Renal cortex interstitium (tissue), 11 donors: ENCODE results near the gene ZNF774. TPM values are rescaled to one million over a fixed set of nuclear protein-coding genes. Genes with fewer than 3 reads are reported as not detected.

Experiments used
- DNase-seq, 11 donors: peaks; one replicate each; pipeline ENCODE4 v3.0.0-alpha.2; 2013; ENCODE audit warnings: low read depth in 9 of 11, low spot score in 4 of 11; ENCODE audit errors: extremely low read depth in 1 of 11
- polyA plus RNA-seq, 3 donors: library from polyadenylated mRNA; unstranded; fragments of 120-200 nt; gene quantifications; one replicate each; pipeline ENCODE4 v1.2.1, GENCODE V29; 2013; ENCODE audit not compliant: insufficient read length in 3 of 3

The ZNF774 gene
- polyA plus RNA-seq, 3 donors = 4.0 to 5.1 (median 4.6) TPM

GRCh38 chr15:90381515-90381914, 29.4 kb downstream of the ZNF774 start:
- DNase-seq = no peak

DNA sequence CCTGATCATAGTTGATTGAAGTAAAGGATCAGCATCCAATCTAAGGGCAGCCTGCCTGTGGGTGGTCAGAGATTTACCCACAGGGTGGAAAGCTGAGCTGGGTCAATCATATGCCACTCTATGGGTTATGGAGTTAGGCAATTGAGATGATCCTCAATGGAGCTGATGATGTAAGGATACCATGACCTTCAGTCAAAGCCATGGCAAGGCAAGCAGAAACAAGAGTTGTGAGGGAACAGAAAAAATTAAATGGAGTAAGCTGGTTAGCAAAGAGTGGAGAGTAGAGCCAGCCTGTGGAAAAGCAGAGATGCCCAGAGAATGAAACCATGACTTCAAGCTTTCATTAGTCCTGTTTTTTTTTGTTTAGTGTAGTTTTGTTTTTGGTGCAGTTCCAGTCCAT, 30.2 kb downstream of the ZNF774 start:
- no peak for DNase-seq

DNA sequence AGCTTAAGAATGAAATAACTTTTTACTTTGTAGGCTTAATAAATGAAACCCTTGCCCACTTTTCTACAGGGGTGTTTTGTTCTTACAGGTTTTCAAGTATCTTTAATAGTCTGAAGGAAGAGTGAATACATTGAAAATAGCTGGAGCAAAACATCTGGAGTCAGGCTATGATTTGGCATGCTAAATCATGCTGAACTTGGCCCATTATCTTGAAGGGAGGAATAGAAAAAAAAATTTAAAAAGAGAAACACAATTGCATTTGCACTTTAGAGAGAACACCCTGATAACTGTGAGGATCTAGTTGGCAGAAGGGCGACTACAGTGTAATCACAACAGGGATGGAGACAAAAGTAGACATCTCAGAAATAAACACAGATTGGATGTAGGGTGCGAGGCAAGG, 34.1 kb downstream of the ZNF774 start:
- no peak for DNase-seq

- DNase-seq = peak; percentile 79 to 93 (median 89)
Measured at GRCh38 chr15:90387534-90388461, 35.7 kb downstream of the ZNF774 start, which contains the start of gene IQGAP1. IQGAP1 (plus strand) TSS chr15:90388242; CDS start chr15:90388342, 100 bp downstream.

DNA sequence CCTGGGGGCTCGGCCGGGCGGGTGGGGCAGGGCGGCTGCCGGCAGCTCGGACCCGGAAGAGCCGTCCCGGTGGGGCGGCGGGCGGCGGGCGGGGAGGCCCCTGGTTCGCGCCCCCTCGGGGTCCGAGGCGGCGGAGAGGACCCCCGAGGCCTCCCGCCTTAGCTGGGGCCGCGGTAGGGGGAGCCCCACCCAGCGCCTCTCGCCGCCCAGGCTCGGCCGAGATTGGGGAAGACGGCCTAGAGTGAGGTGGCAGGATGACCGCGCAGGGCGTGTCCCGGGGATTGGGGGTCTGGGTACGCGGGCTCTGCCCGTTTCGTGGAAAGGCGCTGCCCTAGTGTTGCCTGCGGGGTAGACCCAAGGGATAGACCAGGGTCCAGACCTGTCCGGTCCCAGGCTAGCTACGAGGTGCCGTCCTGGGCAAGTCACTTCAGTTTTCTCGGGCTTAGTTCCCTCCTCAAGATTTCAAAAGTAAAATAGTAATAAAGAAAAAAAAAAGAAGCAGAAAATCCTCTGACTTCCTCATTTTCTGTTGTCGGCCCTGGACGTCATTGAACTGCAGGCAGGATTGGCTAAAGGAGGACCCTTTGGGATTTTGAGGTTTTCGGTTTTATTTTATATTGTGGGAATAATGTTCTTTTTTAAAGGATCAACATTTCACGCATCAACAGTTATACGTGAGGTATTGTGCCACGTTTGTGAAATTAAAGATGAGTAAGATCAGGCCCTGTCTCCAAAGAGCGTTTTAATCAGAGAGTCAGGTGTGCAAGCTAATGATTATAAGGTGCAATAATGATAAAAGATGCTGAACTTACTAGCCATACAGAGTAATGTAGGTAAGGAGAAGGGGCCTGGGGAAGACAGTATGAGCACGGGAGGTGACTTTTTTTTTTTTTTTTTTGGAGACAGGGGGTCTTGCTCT, 36.6 kb downstream of the ZNF774 start:
- no peak for DNase-seq

DNA sequence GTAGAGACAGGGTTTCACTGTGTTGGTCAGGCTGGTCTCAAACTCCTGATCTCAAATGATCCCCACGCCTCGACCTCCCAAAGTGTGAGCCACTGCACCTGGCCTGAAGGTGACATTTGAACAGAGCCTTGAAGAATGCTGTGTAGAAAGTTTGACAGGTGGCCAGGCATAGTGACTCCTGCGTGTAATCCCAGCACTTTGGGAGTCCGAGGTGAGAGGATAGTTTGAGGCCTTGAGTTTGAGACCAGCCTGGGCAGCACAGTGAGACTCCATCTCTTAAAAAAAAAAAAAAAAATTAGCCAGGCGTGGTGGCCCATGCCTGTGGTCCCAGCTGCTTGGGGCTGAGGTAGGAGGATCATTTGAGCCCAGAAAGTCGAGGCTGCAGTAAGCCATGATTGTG, 37.4 kb downstream of the ZNF774 start:
- DNase-seq = no peak

- no peak for DNase-seq
Measured at GRCh38 chr15:90393040-90393439, 41.0 kb downstream of the ZNF774 start.

- DNase-seq = no peak
Measured at GRCh38 chr15:90394074-90394473, 42.0 kb downstream of the ZNF774 start.

GRCh38 chr15:90394748-90395442, 42.8 kb downstream of the ZNF774 start:
- no peak for DNase-seq

DNA sequence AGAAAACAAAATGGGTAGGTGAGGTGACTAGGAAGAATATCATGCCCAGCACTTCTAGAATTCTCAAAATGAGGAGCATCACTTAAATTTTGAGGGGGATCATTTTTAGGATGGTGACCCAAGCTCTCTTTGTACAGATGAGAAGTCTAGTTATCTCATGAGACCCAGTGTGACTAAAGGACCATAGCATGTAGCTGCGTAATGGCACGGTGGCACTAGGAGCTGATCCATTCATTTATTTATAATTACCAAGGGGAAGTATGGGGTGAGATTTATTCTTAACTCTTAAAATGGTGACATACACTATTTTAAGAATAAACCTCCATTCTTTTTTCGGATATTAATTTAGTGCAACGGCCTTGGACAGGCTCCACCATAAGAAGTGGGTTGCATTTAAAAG, 44.2 kb downstream of the ZNF774 start:
- no peak for DNase-seq

DNA sequence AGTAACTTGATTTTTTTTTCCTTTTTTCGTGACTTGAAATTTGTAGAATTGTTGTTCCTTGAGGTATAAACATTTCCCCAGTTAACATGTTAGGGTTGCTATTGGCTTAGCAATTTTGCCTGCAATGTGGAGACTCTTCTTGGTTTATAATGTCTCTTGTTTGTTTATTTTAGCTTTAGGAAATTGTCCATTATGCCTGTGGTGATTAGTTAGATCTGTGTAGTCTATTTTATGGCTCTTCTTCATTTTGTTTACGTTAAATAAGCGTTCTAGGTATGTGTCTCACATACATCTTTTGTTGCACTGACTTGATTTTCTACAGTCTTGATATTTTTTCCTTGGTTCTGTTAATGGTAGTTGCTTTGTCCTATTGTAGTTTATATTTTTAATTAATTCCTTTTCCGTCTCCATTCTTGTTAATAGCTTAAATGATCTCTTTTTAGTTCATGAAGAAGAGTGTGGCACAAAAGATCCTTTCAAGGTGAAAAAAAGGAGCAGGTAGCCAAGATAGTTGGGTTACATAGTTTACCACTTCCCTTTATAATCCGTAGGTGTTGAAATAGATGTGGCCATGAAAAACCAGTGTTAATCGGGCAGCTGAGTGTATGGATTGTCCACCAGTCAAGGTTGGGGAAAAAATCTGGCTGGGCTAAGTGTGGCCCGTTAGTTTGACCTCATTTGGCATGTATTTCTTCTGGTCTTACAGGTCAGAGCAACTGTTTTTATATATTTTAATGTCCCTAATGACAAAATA, 48.1 kb downstream of the ZNF774 start:
- DNase-seq = no peak

GRCh38 chr15:90400759-90401314, 48.8 kb downstream of the ZNF774 start:
- DNase-seq = peak in 10 of 11 donors; percentile 59 to 92 (median 76)

GRCh38 chr15:90401495-90401894, 49.4 kb downstream of the ZNF774 start:
- no peak for DNase-seq

DNA sequence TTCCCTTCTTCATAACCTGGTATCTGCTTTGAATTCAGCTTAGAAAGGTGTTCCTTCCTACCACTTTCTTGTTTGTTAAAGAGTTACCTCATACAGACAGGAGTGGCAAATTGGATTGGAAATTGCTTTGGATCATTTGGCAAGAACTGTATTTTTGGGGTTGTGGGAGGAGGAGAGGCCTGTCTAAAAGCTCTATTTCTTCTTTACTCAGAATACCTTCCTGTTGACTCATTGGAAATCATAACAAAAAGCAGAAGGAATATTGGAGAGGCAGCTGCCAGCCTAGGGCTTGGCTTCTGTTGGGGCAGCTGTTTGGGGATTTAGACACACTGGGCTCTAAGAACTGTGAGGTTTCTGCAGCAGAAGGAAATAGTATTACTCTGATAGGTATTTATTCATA, 50.1 kb downstream of the ZNF774 start:
- DNase-seq = no peak

DNA sequence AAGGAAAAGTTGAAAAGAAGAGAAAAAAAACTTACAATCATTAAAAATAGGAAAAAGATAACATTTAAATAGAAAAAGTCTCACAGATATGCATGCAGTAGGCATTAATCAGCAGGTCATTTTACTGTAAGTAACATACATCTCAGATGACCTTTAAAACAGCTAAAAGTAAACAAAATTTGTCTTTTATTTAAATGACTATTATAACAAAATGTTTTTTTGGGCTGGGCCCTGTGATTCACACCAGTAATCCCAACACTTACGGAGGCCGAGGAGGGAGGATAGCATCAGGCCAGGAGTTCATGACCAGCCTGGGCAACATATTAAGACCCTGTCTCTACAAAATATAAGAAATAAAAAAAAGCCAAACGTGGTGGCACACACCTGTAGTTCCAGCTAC, 50.7 kb downstream of the ZNF774 start:
- no peak for DNase-seq

DNA sequence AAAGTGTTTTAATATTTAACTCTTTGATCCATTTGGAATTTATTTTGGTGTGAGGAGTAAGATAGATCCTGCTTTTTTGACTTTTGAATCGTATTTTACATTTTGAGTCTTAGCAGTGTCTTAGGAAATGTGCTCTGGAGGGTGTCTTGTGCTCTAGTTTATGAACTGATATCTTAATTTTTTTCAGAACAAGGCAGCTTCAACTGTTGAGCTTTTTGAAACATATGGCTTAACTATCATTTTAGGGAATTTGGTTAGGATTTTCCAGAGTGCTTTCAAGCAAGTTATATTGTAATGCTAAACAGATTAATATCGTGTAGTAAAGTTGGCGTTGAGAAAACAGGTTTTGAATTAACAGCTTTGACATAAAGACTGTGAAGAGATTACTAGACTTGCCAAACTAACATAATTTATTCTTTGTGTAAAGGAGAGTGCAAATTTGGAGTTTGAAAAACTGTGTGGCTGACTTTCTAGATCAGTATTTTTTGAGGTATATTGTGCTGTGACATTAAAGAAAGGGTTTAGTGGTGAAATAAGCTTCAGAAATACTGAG, 53.0 kb downstream of the ZNF774 start:
- DNase-seq = no peak

- no peak for DNase-seq
Measured at GRCh38 chr15:90407336-90407735, 55.3 kb downstream of the ZNF774 start.

DNA sequence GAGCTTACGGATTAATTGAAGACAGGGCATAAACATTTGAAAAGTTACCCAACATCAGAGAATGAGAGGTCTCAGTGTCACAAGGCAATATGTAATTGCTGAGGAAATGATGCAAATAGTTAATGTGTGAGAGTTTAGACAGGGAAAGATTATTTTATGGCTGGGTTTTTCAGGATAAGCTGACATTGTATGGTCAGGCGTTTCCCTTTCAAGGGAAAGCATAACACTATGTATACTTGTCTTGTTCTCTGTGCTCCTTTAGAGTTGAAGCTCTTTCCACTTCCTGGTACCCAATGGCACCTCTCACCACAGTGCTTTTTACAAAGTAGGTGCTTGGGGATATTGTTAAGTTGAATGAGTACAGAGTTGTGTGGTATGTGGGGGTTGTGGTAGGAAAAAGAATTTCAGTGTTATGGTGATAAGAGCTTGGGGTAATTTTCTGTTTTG, 55.8 kb downstream of the ZNF774 start:
- DNase-seq = no peak
